H1 (cell line): ENCODE results near the gene SHROOM3. TPM values are rescaled to one million over a fixed set of nuclear protein-coding genes. Genes with fewer than 3 reads are reported as not detected.

Source experiments
- CTCF ChIA-PET: fragments of 300-600 bp; sonication (Branson Sonifier 250); formaldehyde crosslinking; loops from one replicate; lab custom pipeline; 2021; ENCODE audit not compliant: partially characterized antibody; lab: Charles Lee
- POLR2A ChIA-PET: fragments of 300-600 bp; sonication (Branson Sonifier 250); formaldehyde crosslinking; loops from one replicate; lab custom pipeline; 2021; ENCODE audit warnings: inconsistent platforms; ENCODE audit not compliant: partially characterized antibody; lab: Charles Lee
- DNase-seq, 2 experiments: peaks; one replicate each; pipeline versions ENCODE4 v3.0.0 to v3.0.0-alpha.2; 2010 to 2022; ENCODE audit warnings: low spot score in 2 of 2, low read depth in 1 of 2, mixed read lengths in 1 of 2
- FAIRE-seq: peaks from 2 replicates; lab custom pipeline; 2011; peaks lifted over from hg19 to GRCh38; lab: Jason Lieb, UNC
- H2AFZ ChIP-seq: 2 replicates; pipeline ENCODE4 v1.8.1; 2012; ENCODE audit warnings: low read length, inconsistent platforms
- H2AK5ac ChIP-seq: 2 replicates; pipeline ENCODE4 v1.6.1; 2013; ENCODE audit warnings: low read depth, low read length
- H2BK120ac ChIP-seq: replicated peaks from 2 replicates; pipeline ENCODE3; 2013; ENCODE audit warnings: low read depth, low read length, inconsistent platforms
- H2BK12ac ChIP-seq: 2 replicates; pipeline ENCODE4 v1.6.1; 2013; ENCODE audit warnings: low read depth, low read length
- H2BK15ac ChIP-seq: 2 replicates; pipeline ENCODE4 v1.6.1; 2013; ENCODE audit warnings: low read length
- H2BK20ac ChIP-seq: 2 replicates; pipeline ENCODE4 v1.6.1; 2013; ENCODE audit warnings: low read length
- H2BK5ac ChIP-seq: 2 replicates; pipeline ENCODE4 v1.6.1; 2013; ENCODE audit warnings: low read depth, low read length
- H3K14ac ChIP-seq: 2 replicates; pipeline ENCODE4 v1.6.1; 2013; ENCODE audit warnings: inconsistent platforms; ENCODE audit not compliant: insufficient read length
- H3K18ac ChIP-seq: 2 replicates; pipeline ENCODE4 v1.6.1; 2013; ENCODE audit warnings: low read length; ENCODE audit errors: extremely low read depth
- H3K23ac ChIP-seq: 2 replicates; pipeline ENCODE4 v1.6.1; 2013; ENCODE audit warnings: inconsistent platforms; ENCODE audit not compliant: insufficient read length
- H3K23me2 ChIP-seq: 2 replicates; pipeline ENCODE4 v1.6.1; 2013; ENCODE audit warnings: low read depth, low read length
- H3K27ac ChIP-seq: 2 replicates; pipeline ENCODE4 v1.6.1; 2011; ENCODE audit warnings: low read depth, low read length, inconsistent platforms
- H3K27me3 ChIP-seq, 4 experiments: replicated peaks in 1 of 4; 1 replicate in 1 of 4; 2 replicates in 3 of 4; pipeline versions ENCODE4 v1.6.1 to v1.8.1; 2011 to 2013; ENCODE audit warnings: low read length in 3 of 4, mild to moderate bottlenecking in 3 of 4, inconsistent platforms in 2 of 4, mixed read lengths in 2 of 4, moderate library complexity in 1 of 4; ENCODE audit not compliant: control insufficient read depth in 3 of 4, insufficient read depth in 3 of 4; ENCODE audit errors: extremely low read depth in 1 of 4
- H3K36me3 ChIP-seq, 4 experiments: 2 replicates each; pipeline versions ENCODE4 v1.6.1 to v1.8.1; 2011 to 2013; ENCODE audit warnings: mild to moderate bottlenecking in 4 of 4, low read length in 3 of 4, moderate library complexity in 2 of 4, control low read depth in 1 of 4, inconsistent platforms in 1 of 4; ENCODE audit not compliant: insufficient read depth in 4 of 4, control insufficient read depth in 2 of 4
- H3K4ac ChIP-seq: replicated peaks from 2 replicates; pipeline ENCODE3; 2013; ENCODE audit warnings: low read length, low read depth, mixed read lengths, inconsistent platforms; ENCODE audit not compliant: insufficient read length
- H3K4me1 ChIP-seq, 4 experiments: replicated peaks in 1 of 4; 1 replicate in 1 of 4; 2 replicates in 3 of 4; pipeline versions ENCODE4 v1.6.1 to v1.8.1; 2011 to 2013; ENCODE audit warnings: low read length in 3 of 4, inconsistent platforms in 2 of 4, mixed read lengths in 1 of 4; ENCODE audit not compliant: insufficient read depth in 4 of 4, control insufficient read depth in 3 of 4
- H3K4me2 ChIP-seq, 2 experiments: 2 replicates each; pipeline versions ENCODE4 v1.6.1 to v1.8.1; 2011 to 2013; ENCODE audit warnings: low read depth in 2 of 2, low read length in 2 of 2, control low read depth in 1 of 2, inconsistent platforms in 1 of 2, mild to moderate bottlenecking in 1 of 2; ENCODE audit not compliant: insufficient read depth in 1 of 2
- H3K4me3 ChIP-seq, 4 experiments: fragments of 200-600, 300-600 bp in 1 of 4; sonication (generic), shearing (Covaris generic), sonication (Bioruptor Twin) in 1 of 4; 2 replicates each; pipeline versions ENCODE4 v1.5.1 to v1.8.1; 2011 to 2016; ENCODE audit warnings: low read length in 4 of 4, low read depth in 3 of 4, control low read depth in 2 of 4, inconsistent platforms in 2 of 4, mild to moderate bottlenecking in 2 of 4, mixed read lengths in 1 of 4, moderate library complexity in 1 of 4; ENCODE audit not compliant: insufficient read depth in 2 of 4; ENCODE audit errors: extremely low read depth in 1 of 4
- H3K56ac ChIP-seq: replicated peaks from 2 replicates; pipeline ENCODE3; 2013; ENCODE audit warnings: low read depth, mild to moderate bottlenecking, mixed read lengths, low read length, inconsistent platforms; ENCODE audit not compliant: insufficient read length
- H3K79me1 ChIP-seq: 2 replicates; pipeline ENCODE4 v1.6.1; 2013; ENCODE audit warnings: low read depth, low read length, control low read depth
- H3K79me2 ChIP-seq, 2 experiments: 2 replicates each; pipeline versions ENCODE4 v1.6.1 to v1.8.1; 2012 to 2013; ENCODE audit warnings: low read length in 2 of 2, mild to moderate bottlenecking in 2 of 2, inconsistent platforms in 1 of 2; ENCODE audit not compliant: insufficient read depth in 2 of 2, control insufficient read depth in 1 of 2
- H3K9ac ChIP-seq, 4 experiments: replicated peaks in 1 of 4; 1 replicate in 1 of 4; 2 replicates in 3 of 4; pipeline versions ENCODE4 v1.6.1 to v1.8.1; 2011 to 2013; ENCODE audit warnings: low read depth in 3 of 4, low read length in 3 of 4, control low read depth in 2 of 4, mild to moderate bottlenecking in 2 of 4, moderate library complexity in 2 of 4, inconsistent platforms in 1 of 4; ENCODE audit errors: extremely low read depth in 1 of 4
- H3K9me3 ChIP-seq, 2 experiments: 2 replicates each; pipeline versions ENCODE4 v1.6.1 to v1.8.1; 2012 to 2013; ENCODE audit warnings: mild to moderate bottlenecking in 2 of 2, moderate library complexity in 2 of 2, control low read depth in 1 of 2, inconsistent platforms in 1 of 2, low read depth in 1 of 2, low read length in 1 of 2, mixed read lengths in 1 of 2; ENCODE audit not compliant: insufficient read depth in 2 of 2
- H4K20me1 ChIP-seq, 2 experiments: replicated peaks in 1 of 2; 2 replicates each; pipeline versions ENCODE3 to v1.8.1; 2011 to 2013; ENCODE audit warnings: inconsistent platforms in 2 of 2, low read length in 2 of 2, mild to moderate bottlenecking in 1 of 2; ENCODE audit not compliant: insufficient read depth in 2 of 2, control insufficient read depth in 1 of 2
- H4K5ac ChIP-seq: 2 replicates; pipeline ENCODE4 v1.6.1; 2013; ENCODE audit warnings: low read length, low read depth, mixed read lengths, inconsistent platforms; ENCODE audit not compliant: insufficient read length
- H4K8ac ChIP-seq: 2 replicates; pipeline ENCODE4 v1.8.0; 2013; ENCODE audit warnings: mild to moderate bottlenecking, moderate library complexity, low read length, inconsistent platforms; ENCODE audit not compliant: insufficient read depth; ENCODE audit errors: extremely low read depth
- H4K91ac ChIP-seq: replicated peaks from 2 replicates; pipeline ENCODE3; 2013; ENCODE audit warnings: low read length, mixed read lengths, inconsistent platforms; ENCODE audit not compliant: insufficient read length
- ASH2L ChIP-seq: fragments of 200-600, 300-600 bp; sonication (generic); IDR thresholded peaks from one replicate; pipeline ENCODE4 v1.7.1; 2017; ENCODE audit warnings: low read length
- ATF2 ChIP-seq: IDR thresholded peaks from 2 replicates; pipeline ENCODE4 v1.6.1; 2012; ENCODE audit warnings: low read length, inconsistent platforms
- CBX5 ChIP-seq: fragments of 300-800, 300-1000 bp; sonication (generic); IDR thresholded peaks from 2 replicates; pipeline ENCODE4 v1.7.1; 2016; ENCODE audit warnings: antibody characterized with exemption, low read length, low read depth
- CEBPB ChIP-seq: IDR thresholded peaks from 2 replicates; pipeline ENCODE4 v1.6.1; 2012; ENCODE audit warnings: low read depth, low read length
- CREB1 ChIP-seq: IDR thresholded peaks from 2 replicates; pipeline ENCODE4 v1.6.1; 2012; ENCODE audit warnings: inconsistent platforms
- EP300 ChIP-seq, 2 experiments: IDR thresholded peaks; 1 replicate in 1 of 2; 2 replicates in 1 of 2; pipeline ENCODE4 v1.6.1; 2011 to 2012; ENCODE audit warnings: low read depth in 2 of 2, low read length in 2 of 2, mild to moderate bottlenecking in 2 of 2, borderline replicate concordance in 1 of 2, inconsistent platforms in 1 of 2, moderate library complexity in 1 of 2
- EZH2 ChIP-seq: fragments of 200-600 bp; sonication (generic); IDR thresholded peaks from 2 replicates; pipeline ENCODE4 v1.7.1; 2012; ENCODE audit warnings: low read depth, mild to moderate bottlenecking, moderate library complexity, low read length, inconsistent platforms; ENCODE audit not compliant: severe bottlenecking
- KDM4A ChIP-seq: IDR thresholded peaks from one replicate; pipeline ENCODE4 v1.7.1; 2012; ENCODE audit warnings: low read depth, mild to moderate bottlenecking, moderate library complexity, low read length, inconsistent platforms; ENCODE audit not compliant: severe bottlenecking
- RXRA ChIP-seq: IDR thresholded peaks from 2 replicates; pipeline ENCODE4 v1.6.1; 2011; ENCODE audit warnings: low read depth, mild to moderate bottlenecking, low read length, moderate library complexity; ENCODE audit not compliant: insufficient read depth
- SP1 ChIP-seq: IDR thresholded peaks from 2 replicates; pipeline ENCODE4 v1.6.1; 2011; ENCODE audit warnings: low read depth, low read length
- TEAD4 ChIP-seq: IDR thresholded peaks from 2 replicates; pipeline ENCODE4 v1.6.1; 2012; ENCODE audit warnings: low read depth, low read length, inconsistent platforms, mixed read lengths
- WGBS, 2 experiments: shearing (Covaris generic) in 1 of 2; methylation state at CpG; one replicate each; pipeline versions ENCODE4 v1.1.6 to v1.1.7; 2013 to 2015; ENCODE audit warnings: low lambda C conversion rate in 2 of 2, mixed read lengths in 2 of 2, inconsistent platforms in 1 of 2, low coverage in 1 of 2, missing lambda C conversion rate in 1 of 2; ENCODE audit not compliant: insufficient replicate concordance in 2 of 2, insufficient coverage in 1 of 2, insufficient read length in 1 of 2; ENCODE audit errors: extremely low coverage in 1 of 2, missing lambda C conversion rate in 1 of 2; 5-methylcytosine and 5-hydroxymethylcytosine counted together
- polyA plus RNA-seq, 7 experiments: library from polyadenylated mRNA; depleted of rRNA in 3 of 7; stranded (reverse) in 5 of 7; unstranded in 2 of 7; fragments of >200 nt in 5 of 7; fragments of 200-250 nt in 2 of 7; gene quantifications; 1 replicate in 5 of 7; 2 replicates in 1 of 7; 4 replicates in 1 of 7; pipeline versions ENCODE4 v1.2.1 to v1.2.3, GENCODE V29; 2011 to 2013; ENCODE audit warnings: missing spikeins in 2 of 7, mixed read lengths in 2 of 7
- total RNA-seq: library from RNA; stranded (reverse); fragmentation: NEBNext Ultra II Directional; extraction: Animal tissue kit (Norgen Biotek cat#: 25700); gene quantifications from 2 replicates; pipeline ENCODE4 v1.2.1, GENCODE V29; 2021

The SHROOM3 gene
- total and polyA plus RNA-seq, 2 of the 8 experiments (the other 6 are each of a cell fraction or from before 2014, with no cell fraction given), result 15.8 to 34.0 TPM

- Histone ChIP-seq H3K4ac (no peak overlapping the region), H2BK15ac (no peak overlapping the region), H2BK20ac (no peak overlapping the region), H3K56ac (no peak overlapping the region), H3K27me3 (no peaks in the 10 kb centered on the region), H3K23me2 (no peaks in the 10 kb centered on the region), H3K23ac (no peak overlapping the region), H2AK5ac (no peak overlapping the region; the same call in 1 of the 2 replicates), H3K18ac (no peak overlapping the region), H3K36me3 (no peaks in the 10 kb centered on the region; a peak in 1 of 8 replicates), H4K91ac (no peak overlapping the region), H3K79me1 (no peaks in the 10 kb centered on the region), H4K20me1 (no peaks in the 10 kb centered on the region), H4K8ac (no peak overlapping the region), H3K4me3 (no peak overlapping the region), H2BK12ac (no peak overlapping the region), H3K4me2 (no peak overlapping the region), H3K14ac (no peak overlapping the region), H2BK120ac (no peak overlapping the region), H2BK5ac (no peak overlapping the region), H3K9ac (no peak overlapping the region), H3K9me3 (no peaks in the 10 kb centered on the region), H4K5ac (no peak overlapping the region), H3K27ac (no peak overlapping the region), H3K79me2 (no peaks in the 10 kb centered on the region), H3K4me1 (no peaks in the 10 kb centered on the region), H2AFZ (no peak overlapping the region)
- WGBS, 2 experiments, result 95% methylated on average over 6 of the region's 6 CpGs; no CpG with 5 or more reads in 1 of the 2 experiments
- POLR2A ChIA-PET, result interaction anchor here (1.2 kb wide), 2 partner anchors 10 to 62 kb away, joined by 3 to 4 read pairs; no protein-coding TSS in a partner anchor
- CTCF ChIA-PET, result interaction anchor here (0.7 to 2.7 kb wide), 8 partner anchors 9 to 262 kb away, joined by 3 to 20 read pairs (median 3); no protein-coding TSS in a partner anchor
- no peak for FAIRE-seq
- DNase-seq, result no peak
- TF ChIP-seq TEAD4 (no peak), KDM4A (no peak), RXRA (no peak), SP1 (no peak), CREB1 (no peak), ASH2L (no peak), EP300 (IDR thresholded peaks at IDR 0.05; ENCODE audit: borderline replicate concordance in 1 of 2, low read depth in 2 of 2, low read length in 2 of 2) (no peak), CEBPB (no peak), EZH2 (no peak), CBX5 (no peak), ATF2 (no peak)
Measured at GRCh38 chr4:76494871-76495590, 60.0 kb downstream of the SHROOM3 start.
